WTC11 (cell line): ENCODE data around the gene F10. TPM values are rescaled to one million over a fixed set of nuclear protein-coding genes. Genes with fewer than 3 reads are reported as not detected.

Experiments
- ATAC-seq: fragments of 200-7000 bp; cut with Tn5 transposase; 2 replicates; pipeline ENCODE4 v1.10.0; 2021; ENCODE audit warnings: mild to moderate bottlenecking, moderate library complexity
- CTCF ChIA-PET: fragments of 300-600 bp; sonication (Branson Sonifier 250); formaldehyde crosslinking; loops from one replicate; lab custom pipeline; 2021; ENCODE audit warnings: antibody characterized with exemption; lab: Charles Lee
- POLR2A ChIA-PET: fragments of 350-600 bp; sonication (Branson Sonifier 250); formaldehyde crosslinking; loops from one replicate; lab custom pipeline; 2021; ENCODE audit warnings: antibody characterized with exemption; lab: Charles Lee
- DNase-seq: peaks from one replicate; pipeline ENCODE4 v3.0.0; 2021; ENCODE audit warnings: low spot score
- H3K27ac Mint-ChIP-seq: 2 replicates; pipeline ENCODE4 v1.8.0; 2021; ENCODE audit warnings: mixed read lengths
- H3K27me3 Mint-ChIP-seq: 2 replicates; pipeline ENCODE4 v1.8.0; 2021; ENCODE audit warnings: low read depth, mild to moderate bottlenecking, moderate library complexity, mixed read lengths
- H3K36me3 Mint-ChIP-seq: 2 replicates; pipeline ENCODE4 v1.8.0; 2021; ENCODE audit warnings: mixed read lengths
- H3K4me1 Mint-ChIP-seq: 2 replicates; pipeline ENCODE4 v1.8.0; 2022; ENCODE audit warnings: mixed read lengths
- H3K4me3 Mint-ChIP-seq: 2 replicates; pipeline ENCODE4 v1.8.0; 2021; ENCODE audit warnings: mild to moderate bottlenecking, moderate library complexity, mixed read lengths
- H3K9me3 Mint-ChIP-seq: 2 replicates; pipeline ENCODE4 v1.8.0; 2021; ENCODE audit warnings: mixed read lengths
- AFF4 ChIP-seq: sonication (generic); formaldehyde crosslinking; IDR thresholded peaks from 2 replicates; pipeline ENCODE4 v1.8.1; 2023; ENCODE audit warnings: mild to moderate bottlenecking, missing genetic modification reagents, borderline replicate concordance
- ETV6 ChIP-seq: sonication (generic); formaldehyde crosslinking; IDR thresholded peaks from 2 replicates; pipeline ENCODE4 v1.8.1; 2022; ENCODE audit warnings: mild to moderate bottlenecking, missing genetic modification reagents
- FOXP4 ChIP-seq: sonication (generic); formaldehyde crosslinking; IDR thresholded peaks from 2 replicates; pipeline ENCODE4 v1.8.0; 2022; ENCODE audit warnings: mild to moderate bottlenecking, missing genetic modification reagents
- HMGXB4 ChIP-seq: sonication (generic); formaldehyde crosslinking; IDR thresholded peaks from 2 replicates; pipeline ENCODE4 v1.8.1; 2023; ENCODE audit warnings: mild to moderate bottlenecking, moderate library complexity, missing genetic modification reagents
- IRF1 ChIP-seq: sonication (generic); formaldehyde crosslinking; IDR thresholded peaks from 2 replicates; pipeline ENCODE4 v1.8.0; 2023; ENCODE audit warnings: missing genetic modification reagents
- JUN ChIP-seq: sonication (generic); formaldehyde crosslinking; IDR thresholded peaks from 2 replicates; pipeline ENCODE4 v1.8.0; 2023; ENCODE audit warnings: mild to moderate bottlenecking, missing genetic modification reagents
- NR2C2 ChIP-seq: sonication (generic); formaldehyde crosslinking; IDR thresholded peaks from 2 replicates; pipeline ENCODE4 v1.8.0; 2022; ENCODE audit warnings: mild to moderate bottlenecking, missing genetic modification reagents
- OVOL2 ChIP-seq: fragments of 250-450 bp; sonication (Bioruptor Pico); IDR thresholded peaks from 2 replicates; pipeline ENCODE4 v1.9.0; 2021; ENCODE audit warnings: mild to moderate bottlenecking, borderline replicate concordance
- SMAD4 ChIP-seq: sonication (generic); formaldehyde crosslinking; IDR thresholded peaks from 2 replicates; pipeline ENCODE4 v1.8.0; 2022; ENCODE audit warnings: mild to moderate bottlenecking, missing genetic modification reagents
- SP1 ChIP-seq: sonication (generic); formaldehyde crosslinking; conservative IDR thresholded peaks from 2 replicates; pipeline ENCODE4 v1.8.1; 2022; ENCODE audit warnings: missing genetic modification reagents
- TP53 ChIP-seq: sonication (generic); formaldehyde crosslinking; IDR thresholded peaks from 2 replicates; pipeline ENCODE4 v1.8.1; 2023; ENCODE audit warnings: mild to moderate bottlenecking, missing genetic modification reagents
- ZBTB43 ChIP-seq: sonication (generic); formaldehyde crosslinking; IDR thresholded peaks from 2 replicates; pipeline ENCODE4 v1.8.1; 2023; ENCODE audit warnings: mild to moderate bottlenecking, missing genetic modification reagents
- ZNF121 ChIP-seq: sonication (generic); formaldehyde crosslinking; IDR thresholded peaks from 2 replicates; pipeline ENCODE4 v1.8.0; 2023; ENCODE audit warnings: missing genetic modification reagents
- ZNF281 ChIP-seq: sonication (generic); formaldehyde crosslinking; IDR thresholded peaks from 2 replicates; pipeline ENCODE4 v1.8.0; 2023; ENCODE audit warnings: mild to moderate bottlenecking, missing genetic modification reagents
- ZNF425 ChIP-seq: fragments of 250-450 bp; sonication (Bioruptor Pico); conservative IDR thresholded peaks from 2 replicates; pipeline ENCODE4 v1.9.0; 2021; ENCODE audit warnings: mild to moderate bottlenecking
- ZNF532 ChIP-seq: fragments of 250-450 bp; sonication (Bioruptor Pico); IDR thresholded peaks from 2 replicates; pipeline ENCODE4 v1.9.0; 2021; ENCODE audit warnings: mild to moderate bottlenecking, borderline replicate concordance
- total RNA-seq: library from RNA; stranded (reverse); gene quantifications from 3 replicates; pipeline ENCODE4 v1.2.3, GENCODE V29; 2021

F10 gene
- total RNA-seq, 1 experiment from 2014 or later, result 0.87 TPM

GRCh38 chr13:113137691-113138298 is 15.2 kb downstream of the F10 start:
- no peak overlapping the region for H3K27ac Mint-ChIP-seq
- H3K4me3 Mint-ChIP-seq, result no peak overlapping the region
- ChIA-PET CTCF (interaction anchor here (0.6 kb wide), 1 partner anchor 103 kb away, joined by 3 read pairs; no protein-coding TSS in a partner anchor), POLR2A (no interaction called here)
- peaks cover 11% of the 10 kb centered on the region for H3K4me1 Mint-ChIP-seq
- no peaks in the 10 kb centered on the region for H3K36me3 Mint-ChIP-seq
- H3K9me3 Mint-ChIP-seq, result peaks cover 4% of the 10 kb centered on the region; the same call in 1 of the 2 replicates
- ATAC-seq, result peak; percentile 55
- H3K27me3 Mint-ChIP-seq, result no peaks in the 10 kb centered on the region
- DNase-seq, result no peak
- TF ChIP-seq ZBTB43 (CRISPR knock-in tag), result no peak
- TF ChIP-seq IRF1 (CRISPR knock-in tag), result no peak
- TF ChIP-seq SMAD4, result no peak
- no peak for TF ChIP-seq ETV6 (CRISPR knock-in tag)
- no peak for TF ChIP-seq JUN (CRISPR knock-in tag)
- no peak for TF ChIP-seq NR2C2 (CRISPR knock-in tag)
- no peak for TF ChIP-seq SP1 (CRISPR knock-in tag)
- no peak for TF ChIP-seq FOXP4 (CRISPR knock-in tag)
- TF ChIP-seq ZNF532 (CRISPR knock-in tag), result no peak
- no peak for TF ChIP-seq HMGXB4
- TF ChIP-seq ZNF121 (CRISPR knock-in tag), result no peak
- no peak for TF ChIP-seq TP53
- TF ChIP-seq ZNF425 (CRISPR knock-in tag), result no peak
- no peak for TF ChIP-seq OVOL2 (CRISPR knock-in tag)
- TF ChIP-seq AFF4 (CRISPR knock-in tag), result no peak
- no peak for TF ChIP-seq ZNF281 (CRISPR knock-in tag)
